ENCODE measurements around the gene ZBTB17.
"Not testable (repeated sequence)": the region's sequence is repeated elsewhere in the genome, so short reads cannot be mapped to it uniquely, and the experiment has no call there.

ZBTB17 gene

DNA sequence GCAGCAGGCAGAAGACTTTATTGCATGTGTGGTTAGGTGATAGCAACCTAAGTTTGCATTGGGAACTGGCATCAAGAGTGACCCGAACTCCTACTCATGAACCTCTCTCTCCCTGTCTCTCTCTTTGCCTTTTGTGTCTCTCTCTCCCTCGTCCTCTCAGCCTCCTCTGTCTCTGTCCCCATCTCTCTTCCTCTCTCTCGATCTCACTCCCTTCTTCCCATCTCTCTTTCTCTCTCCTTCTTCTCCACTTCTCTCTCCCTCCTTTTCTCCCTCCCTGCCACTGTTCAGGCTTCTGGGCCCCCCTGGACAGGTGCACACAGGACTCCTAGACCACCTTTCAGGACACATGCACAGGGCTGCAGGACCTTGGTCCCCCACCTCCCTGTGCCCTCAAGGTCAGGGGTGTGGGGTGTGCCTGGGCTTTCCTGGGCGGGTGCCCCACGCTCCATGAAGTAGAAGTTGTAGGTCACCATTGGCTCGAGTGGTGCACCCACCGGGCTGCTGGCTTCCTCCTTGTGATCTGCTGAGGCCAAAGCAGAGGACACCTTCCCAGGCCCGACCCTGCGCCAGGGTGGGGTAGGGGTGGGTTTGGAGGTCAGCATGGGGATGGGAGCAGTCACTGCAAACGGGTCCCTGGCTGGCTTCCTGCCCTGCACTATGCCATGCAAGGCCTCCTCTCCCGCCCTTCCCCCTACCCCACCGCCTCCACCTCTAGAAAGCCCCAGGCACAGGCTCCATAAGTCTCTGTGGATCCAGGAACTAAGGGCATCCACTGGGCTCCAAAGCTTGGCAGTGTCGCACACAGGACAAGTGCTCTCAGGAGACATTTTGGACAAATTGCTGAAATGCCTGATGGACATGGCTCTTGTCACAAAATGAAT lies 13.2 kb upstream of the ZBTB17 start:
- no peak for DNase-seq (ENCODE audit: low spot score)

DNA sequence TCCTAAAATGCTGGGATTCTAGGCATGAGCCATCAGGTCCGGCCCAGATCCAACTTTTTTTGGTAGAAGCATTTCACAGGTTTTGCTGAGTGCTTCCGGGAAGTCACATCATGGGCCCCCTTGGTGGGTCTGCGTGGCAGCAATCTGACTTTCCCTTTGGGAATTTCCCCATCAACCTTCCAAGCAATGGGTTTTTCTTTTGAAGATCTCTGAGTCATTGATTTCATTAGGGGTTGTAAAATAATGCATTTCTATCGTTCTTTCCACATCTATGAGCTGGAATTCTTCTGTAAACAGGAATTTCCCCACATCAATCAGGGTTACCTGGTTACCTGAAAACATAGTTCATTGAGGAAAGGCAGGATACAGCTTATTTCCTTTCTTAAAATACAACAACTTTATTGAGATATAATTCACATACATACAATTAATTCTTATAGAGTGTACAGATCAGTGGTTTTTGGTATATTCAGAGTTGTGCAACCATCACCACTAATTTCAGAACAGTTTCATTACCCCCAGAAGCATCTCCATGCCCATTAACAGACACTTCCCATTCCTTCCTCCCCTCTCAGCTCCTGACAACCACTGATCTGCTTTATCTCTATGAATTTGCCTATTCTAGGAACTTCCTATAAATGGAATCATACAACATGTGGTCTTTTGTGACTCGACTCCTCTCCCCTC lies 9.9 kb upstream of the ZBTB17 start:
- no peak for DNase-seq (ENCODE audit: low spot score)

DNA sequence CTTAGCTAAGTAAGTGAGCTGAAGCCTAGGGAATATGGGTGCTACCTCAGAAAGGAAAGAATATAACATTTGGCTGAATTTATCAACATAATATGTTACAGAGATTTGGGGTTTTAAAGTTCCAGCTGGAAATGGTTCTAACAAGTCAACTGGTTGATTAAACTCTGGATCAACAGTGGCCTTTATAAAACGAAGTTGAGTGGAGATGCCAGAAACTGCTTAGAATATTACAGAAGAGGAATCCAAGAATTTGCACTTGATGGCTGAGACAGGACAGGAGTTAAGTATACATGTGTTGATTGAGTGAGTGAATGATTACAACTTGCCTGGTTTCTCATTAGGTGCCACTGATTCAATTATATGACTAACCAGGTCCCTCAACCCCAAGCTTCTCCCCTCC lies 7.4 kb upstream of the ZBTB17 start:
- DNase-seq (ENCODE audit: low spot score): no peak

DNA sequence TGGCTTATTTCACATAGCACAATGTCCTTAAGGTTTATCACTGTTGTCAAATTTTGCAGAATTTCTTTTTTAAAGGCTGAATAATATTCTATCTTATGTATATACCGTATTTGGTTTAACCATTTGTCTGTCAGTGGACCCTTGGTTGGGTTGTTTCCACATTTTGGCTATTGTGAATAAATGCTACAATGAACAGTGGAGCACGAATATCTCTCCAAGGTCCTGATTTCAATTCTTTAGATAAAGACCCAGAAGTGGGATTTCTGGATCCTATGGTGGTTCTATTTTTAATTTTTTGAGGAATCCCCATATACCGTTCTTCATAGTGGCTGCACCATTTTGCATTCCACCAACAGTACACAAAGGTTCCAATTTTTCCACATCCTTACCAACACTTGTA lies 5.8 kb upstream of the ZBTB17 start:
- no peak for DNase-seq (ENCODE audit: low spot score)

DNA sequence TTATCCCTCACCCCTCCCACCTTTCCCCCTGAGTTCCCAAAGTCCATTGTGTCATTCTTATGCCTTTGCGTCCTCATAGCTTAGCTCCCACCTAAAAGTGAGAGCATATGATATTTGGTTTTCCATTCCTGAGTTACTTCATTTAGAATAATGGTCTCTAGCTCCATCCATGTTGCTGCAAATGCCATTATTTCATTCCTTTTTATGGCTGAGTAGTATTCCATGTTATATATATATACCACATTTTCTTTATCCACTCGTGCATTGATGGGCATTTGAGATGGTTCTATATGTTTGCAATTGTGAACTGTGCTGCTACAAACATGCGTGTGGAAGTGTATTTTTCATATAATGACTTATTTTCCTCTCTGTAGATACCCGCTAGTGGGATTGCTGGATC lies 2.0 kb upstream of the ZBTB17 start:
- DNase-seq (ENCODE audit: low spot score): not testable (repeated sequence)

DNA sequence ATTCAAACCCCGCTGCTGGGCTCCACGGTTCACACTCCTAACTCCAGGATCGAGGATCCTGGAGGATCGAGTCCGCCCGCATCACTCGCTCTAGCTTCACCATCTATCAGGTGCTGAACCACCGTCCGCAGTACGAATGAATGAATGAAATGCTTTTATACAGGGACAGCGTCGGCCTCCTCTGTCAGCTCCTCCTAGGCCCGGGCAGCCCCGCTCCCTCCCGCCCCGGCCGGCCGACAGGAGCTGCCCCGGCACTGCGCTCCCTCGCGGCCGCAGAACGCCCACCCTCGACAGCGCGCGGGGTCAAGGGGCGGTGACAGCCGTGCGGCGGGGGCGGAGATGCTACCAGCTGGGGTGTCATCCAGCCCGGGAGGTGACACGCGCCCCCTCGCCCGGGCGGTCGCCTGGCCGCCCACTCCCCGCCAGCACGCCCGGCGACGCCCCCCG lies 520 bp downstream of the ZBTB17 start:
- peak; percentile 89 for DNase-seq (ENCODE audit: low spot score)

DNA sequence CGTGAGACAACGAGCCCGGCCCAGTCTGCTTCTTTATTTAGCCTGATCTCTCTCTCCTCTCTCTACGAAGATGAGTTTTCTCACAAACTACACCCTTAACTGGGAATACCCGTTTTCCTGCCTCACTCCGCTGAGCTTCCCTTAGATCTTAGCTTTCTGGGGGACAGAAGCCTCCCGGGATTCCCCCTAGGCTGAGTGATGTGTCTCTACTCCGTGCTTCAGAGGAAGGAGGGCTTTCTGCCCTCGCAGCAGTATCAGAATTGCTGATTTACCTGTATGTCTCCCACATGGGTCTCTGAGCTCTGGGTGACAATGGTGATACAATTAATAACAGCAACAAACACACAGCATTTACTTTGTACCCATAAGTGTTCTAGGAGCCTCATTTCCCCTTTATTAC lies 1.0 kb downstream of the ZBTB17 start:
- DNase-seq (ENCODE audit: low spot score): no peak

DNA sequence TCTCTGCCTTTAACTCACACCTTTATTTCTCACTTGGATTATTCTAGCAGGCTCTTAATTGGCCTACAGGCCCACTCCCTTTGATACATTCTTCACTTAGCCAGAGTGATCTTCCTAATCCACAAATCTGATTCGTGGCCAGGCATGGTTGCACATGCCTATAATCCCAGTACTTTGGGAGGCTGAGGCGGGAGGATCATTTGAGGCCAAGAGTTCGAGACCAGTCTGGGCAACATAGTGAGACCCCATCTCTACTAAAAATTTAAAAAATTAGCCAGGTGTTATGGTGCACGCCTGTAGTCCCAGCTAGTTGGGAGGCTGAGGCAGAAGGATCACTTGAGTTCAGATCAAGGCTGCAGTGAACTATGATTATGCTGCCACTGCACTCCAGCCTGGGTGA lies 2.1 kb downstream of the ZBTB17 start:
- DNase-seq (ENCODE audit: low spot score): no peak

DNA sequence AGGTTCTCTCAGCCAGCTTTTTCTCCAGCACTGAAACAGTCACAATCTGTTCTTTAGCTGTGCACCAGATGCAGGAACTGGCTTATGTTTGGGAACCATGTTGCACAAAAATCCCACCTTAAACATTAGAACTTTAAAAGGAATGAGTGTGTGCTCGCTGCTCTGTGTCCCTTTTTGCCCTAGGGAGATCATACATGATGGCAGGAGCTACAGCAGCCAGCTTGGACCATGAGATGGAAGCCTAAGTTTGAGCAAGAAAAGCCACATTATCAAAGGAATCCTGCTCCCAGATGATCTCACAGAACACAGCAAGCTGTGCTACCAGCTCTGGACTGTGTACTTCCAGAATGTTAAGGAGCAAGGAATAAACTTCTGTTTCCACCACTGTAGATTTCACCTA lies 3.5 kb downstream of the ZBTB17 start:
- no peak for DNase-seq (ENCODE audit: low spot score)

DNA sequence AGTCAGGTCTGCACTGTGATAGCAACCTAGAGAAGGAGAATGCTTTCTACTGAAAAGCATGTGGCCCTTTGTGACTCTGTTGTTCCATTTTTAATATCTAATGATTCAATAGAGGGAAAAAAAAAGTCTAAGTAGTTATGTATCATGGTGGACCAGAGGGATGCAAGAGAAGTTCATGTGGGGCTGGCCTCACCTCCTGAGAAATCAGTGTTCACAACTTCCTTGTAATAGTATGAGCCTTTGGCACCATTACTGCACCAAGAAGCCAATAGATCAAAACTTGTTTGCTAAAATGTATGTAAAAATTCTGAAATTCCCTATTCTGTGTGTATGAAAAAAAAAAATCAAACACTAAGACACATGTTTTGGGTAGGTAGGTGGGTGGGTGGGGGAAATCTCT lies 5.0 kb downstream of the ZBTB17 start:
- no peak for DNase-seq (ENCODE audit: low spot score)

DNA sequence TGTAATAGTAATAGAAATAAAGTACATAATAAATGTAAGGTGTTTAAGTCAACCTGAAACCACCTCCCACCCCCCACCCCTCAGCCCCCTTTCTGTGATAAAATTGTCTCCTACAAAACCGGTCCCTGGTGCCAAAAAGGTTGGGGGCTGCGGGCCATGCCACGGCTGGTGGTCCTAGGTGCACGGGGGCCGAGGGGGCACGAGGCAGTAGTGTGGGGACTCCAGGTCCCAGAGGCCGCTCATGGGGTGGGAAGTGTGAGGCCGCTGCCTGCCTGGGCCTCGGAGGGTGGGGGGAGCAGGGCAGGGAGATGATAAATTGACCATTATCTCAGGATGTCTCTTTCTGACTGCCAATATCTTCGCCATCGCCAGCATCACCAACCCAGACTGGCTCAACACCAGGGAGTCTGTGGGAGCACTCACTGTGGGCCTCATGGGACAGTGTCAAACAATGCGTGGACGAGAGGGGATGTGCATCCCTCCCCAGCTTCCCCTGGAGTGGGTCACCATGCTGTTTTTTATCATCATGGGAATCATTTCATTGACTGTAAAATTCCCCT lies 6.5 kb downstream of the ZBTB17 start:
- DNase-seq (ENCODE audit: low spot score): no peak

DNA sequence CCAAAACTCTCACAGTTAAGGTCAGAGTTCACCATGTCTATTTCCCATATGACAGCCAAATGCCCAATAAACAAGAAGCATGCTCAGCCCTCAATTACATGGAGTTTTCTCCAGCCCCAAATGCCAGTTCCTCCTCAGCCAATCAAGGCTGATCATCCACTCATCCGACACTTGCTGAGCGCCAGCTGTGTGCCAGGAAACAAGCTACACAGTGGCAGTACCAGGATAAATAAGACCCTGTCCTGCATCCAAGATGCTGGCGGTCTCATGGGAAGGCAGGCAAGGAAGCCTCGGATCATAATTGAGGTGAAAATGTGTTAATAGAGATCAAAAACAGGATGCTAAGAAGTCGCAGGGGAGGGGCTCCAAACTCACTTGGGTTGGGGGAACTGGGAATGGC lies 7.7 kb downstream of the ZBTB17 start:
- no peak for DNase-seq (ENCODE audit: low spot score)

DNA sequence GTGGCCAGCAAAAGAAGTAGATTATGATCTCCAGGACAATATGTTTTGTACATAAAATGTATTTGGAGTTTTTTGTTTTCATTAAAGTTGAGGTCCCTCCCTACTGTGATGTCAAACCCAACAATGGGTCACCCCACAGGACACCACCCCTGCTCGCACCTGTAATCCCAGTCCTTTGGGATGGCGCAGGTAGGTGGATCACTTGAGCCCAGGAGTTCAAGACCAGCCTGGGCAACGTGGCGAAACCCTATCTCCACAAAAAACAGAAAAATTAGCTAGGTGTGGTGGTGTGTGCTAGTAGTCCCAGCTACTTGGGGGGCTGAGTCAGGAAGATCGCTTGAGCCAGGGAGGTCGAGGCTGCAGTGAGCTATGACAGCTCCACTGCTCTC lies 9.0 kb downstream of the ZBTB17 start:
- DNase-seq (ENCODE audit: low spot score): no peak

DNA sequence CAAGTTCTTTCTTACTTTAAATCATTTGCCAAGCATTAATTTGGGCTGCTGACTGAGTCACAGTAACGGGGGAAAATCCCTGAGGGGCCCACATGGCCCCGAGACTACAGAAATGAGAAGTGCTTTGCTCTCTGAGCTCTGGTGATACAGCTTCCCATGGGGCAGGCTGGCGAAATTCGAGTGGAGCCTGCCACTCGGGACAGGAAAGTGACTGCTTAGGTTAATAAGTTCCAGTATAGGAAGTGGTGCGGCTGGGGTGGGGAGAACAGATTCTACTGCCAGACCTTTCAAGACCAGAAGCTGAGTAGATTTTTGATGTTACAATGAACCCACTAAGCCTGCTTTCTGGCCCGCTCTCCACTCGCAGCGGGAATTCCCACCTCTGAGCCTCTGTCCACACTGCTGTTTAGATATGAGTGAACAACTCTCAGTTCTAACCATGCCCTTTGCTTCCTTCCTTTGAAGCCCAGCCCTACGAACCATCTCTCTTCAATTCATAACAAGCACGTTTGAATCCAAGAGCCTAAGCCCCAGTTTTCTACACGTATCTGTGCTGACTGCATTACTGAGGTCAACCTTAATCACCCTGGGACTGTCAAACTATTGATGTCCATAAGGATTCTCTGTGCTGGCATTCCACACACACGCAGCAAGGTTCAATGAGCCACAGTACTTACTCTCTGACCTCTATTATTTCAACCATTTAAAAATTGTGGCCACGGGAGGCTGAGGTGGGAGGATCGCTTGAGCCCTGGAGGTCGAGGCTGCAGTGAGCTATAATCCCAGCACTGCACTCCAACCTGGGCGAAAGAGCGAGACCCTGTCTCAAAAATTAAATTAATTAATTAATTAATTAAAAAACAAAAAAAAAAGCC lies 9.6 kb downstream of the ZBTB17 start:
- DNase-seq (ENCODE audit: low spot score): no peak

DNA sequence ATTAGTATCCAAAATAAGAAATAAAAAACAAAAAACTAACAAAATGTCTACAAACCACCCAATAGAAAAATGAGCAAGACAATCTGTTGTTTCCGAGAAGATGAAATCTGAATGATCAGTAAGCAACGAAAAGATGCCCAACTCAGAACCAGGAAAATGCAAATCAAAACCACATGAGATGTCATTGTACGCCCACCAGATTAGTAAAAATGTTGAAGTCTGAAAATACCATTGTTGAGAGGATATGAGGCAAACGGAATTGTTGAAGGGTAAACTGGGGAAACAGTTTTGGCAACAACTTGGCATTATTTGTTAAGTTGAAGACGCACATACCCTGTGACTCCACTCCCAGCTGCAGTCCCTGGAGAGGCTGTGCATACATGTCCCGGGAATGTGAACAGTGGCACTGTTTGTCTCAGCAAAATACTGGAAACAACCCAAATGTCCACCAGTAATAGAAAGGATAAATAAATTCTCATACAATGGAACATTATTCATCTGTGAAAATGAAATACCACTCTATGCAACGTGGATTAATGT lies 10.6 kb downstream of the ZBTB17 start:
- DNase-seq (ENCODE audit: low spot score): no peak

DNA sequence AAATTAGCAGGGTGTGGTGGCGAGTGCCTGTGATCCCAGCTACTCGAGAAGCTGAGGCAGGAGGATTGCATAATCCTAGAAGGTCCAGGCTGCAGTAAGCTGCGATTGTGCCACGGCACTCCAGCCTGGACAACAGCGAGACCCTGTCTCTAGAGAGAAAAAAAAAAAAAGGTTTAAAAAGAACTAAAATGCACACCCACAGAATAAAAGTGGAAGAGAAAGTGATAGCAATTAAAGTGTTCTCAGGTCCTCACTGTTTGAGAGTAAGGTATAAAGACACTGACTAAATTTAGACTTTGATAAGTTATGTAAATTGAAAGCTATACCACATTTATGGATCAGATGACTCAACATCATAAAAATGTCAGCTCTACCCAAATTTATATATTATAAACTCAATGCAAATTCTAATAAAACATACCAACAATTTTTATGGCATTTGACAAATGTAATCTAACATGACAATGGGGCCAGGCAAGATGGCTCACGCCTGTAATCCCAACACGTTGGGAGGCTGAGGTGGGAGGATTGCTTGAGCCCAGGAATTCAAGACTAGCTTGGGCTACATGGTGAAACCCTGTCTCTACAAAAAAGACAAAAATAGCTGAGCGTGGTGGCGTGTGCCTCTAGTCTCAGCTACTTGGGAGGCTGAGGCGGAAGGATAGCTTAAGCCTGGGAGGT lies 11.8 kb downstream of the ZBTB17 start:
- no peak for DNase-seq (ENCODE audit: low spot score)

DNA sequence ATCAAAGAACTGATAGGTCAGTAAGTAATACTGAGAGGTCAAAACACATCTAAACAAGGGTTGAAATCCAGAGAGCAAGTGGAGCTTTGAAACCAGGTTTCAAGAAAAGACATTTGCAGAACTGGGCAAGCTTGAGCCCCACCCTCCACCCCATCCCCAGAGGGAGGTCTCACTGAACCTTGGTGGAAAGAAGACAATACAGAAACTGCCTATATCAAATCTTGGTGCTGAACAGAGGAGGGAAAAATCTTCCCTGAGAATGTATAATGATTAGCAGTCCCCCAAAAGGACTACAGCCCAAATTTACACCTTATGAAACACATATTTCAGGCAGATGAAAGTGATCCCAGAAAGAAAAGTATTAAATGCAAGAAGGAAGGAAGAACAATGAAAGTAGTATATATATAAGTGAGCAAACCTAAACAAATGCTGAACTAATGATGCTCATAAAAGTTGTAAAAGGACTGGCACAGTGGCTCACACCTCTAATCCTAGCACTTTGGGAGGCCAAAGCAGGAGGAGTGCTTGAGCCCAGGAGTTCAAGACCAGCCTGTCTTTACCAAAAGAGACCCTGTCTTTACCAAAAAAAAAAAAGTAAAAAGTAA lies 12.4 kb downstream of the ZBTB17 start:
- no peak for DNase-seq (ENCODE audit: low spot score)

DNA sequence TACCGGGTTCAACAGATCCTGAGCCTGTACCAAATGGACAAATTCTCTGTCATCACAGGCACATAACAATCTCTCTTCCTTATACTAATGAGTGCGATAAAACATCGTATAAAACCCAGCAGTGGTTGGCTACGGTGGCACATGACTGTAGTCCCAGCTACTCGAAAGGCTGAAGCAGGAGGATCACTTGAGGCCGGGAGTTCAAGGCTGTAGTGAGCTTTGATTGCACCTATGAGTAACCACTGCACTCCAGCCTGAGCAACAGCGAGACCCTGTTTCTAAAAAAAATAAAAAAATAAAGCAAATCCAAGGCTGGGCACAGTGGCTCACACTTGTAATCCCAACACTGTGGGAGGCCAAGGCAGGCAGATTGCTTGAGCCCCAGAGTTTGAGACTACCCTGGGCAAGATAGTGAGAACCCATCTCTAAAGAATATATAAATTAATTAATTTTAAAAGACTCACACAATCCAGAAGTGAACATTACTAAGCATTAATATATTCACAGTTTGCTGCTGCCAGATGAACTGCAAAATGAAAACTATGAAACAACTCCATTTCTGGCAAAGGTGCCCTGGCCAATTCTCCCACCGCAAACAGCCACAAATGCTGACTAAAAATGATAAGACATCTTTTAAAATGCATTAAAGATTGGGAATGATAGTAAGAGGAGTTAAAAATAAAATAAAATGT lies 13.1 kb downstream of the ZBTB17 start:
- no peak for DNase-seq (ENCODE audit: low spot score)

DNA sequence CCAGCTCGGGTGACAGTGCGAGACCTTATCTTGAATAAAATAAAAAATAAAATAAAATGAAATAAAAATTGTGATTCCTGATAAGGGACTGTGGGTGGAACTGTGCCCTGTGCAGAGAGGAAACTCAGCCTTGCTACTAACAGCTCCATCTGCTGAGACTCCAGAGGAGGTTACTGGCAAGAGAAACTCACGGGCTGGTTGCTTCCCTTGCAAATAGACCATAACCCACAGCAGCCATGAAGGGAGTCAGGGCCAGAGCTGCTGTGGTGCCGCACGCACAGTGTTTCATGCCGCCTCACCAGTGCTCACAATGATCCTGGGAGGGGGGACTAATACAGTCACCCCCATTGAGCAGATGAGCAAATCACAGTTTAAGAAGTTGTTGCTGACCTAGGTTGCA lies 13.7 kb downstream of the ZBTB17 start:
- DNase-seq (ENCODE audit: low spot score): no peak

DNA sequence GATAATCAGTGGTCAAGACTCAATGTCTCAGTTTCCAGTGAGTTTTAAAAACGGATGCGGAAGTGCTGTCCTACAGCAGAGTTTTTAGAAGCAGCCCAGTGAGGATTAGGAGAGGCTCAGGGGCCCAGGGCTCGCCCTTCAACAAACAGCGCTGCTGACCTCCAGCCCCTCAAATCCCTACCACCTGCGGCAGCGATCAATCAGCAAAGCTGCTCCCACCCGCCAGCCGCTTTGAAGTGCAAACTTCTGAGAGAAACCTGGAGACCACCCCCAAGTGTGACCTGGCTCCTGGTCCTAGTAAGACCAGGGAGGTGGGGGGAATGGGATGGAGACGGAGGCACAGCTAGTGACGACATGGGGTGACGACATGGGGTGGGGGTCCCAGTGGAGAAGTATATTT lies 14.4 kb downstream of the ZBTB17 start:
- peak; percentile 78 for DNase-seq (ENCODE audit: low spot score)
